Lower leg skin (tissue), 4 donors: Measurements from ENCODE around the gene TMSB15C. TPM values are rescaled to one million over a fixed set of nuclear protein-coding genes. Genes with fewer than 3 reads are reported as not detected.
"Not testable (repeated sequence)": the region's sequence is repeated elsewhere in the genome, so short reads cannot be mapped to it uniquely, and the experiment has no call there.

Experiments used
- DNase-seq, 2 donors: peaks; one replicate each; pipeline ENCODE4 v3.0.0-alpha.2; 2019; ENCODE audit warnings: low spot score in 2 of 2
- H3K4me3 ChIP-seq: fragments of 200-600 bp; sonication (generic); 2 replicates; pipeline ENCODE4 v1.5.1; 2017; ENCODE audit warnings: mild to moderate bottlenecking, low read depth; ENCODE audit not compliant: poor library complexity, severe bottlenecking
- CTCF ChIP-seq, 3 donors: fragments of 450-650 bp; IDR thresholded peaks; one replicate each; pipeline ENCODE4 v1.5.1; 2016; ENCODE audit warnings: antibody characterized with exemption in 3 of 3, mild to moderate bottlenecking in 3 of 3, moderate library complexity in 2 of 3
- POLR2A ChIP-seq, 2 donors: fragments of 450-650 bp; IDR thresholded peaks; one replicate each; pipeline ENCODE4 v1.6.1; 2016 to 2017; ENCODE audit warnings: antibody characterized with exemption in 2 of 2, mild to moderate bottlenecking in 1 of 2, moderate library complexity in 1 of 2
- WGBS, 2 donors: methylation state at CpG; one replicate each; pipeline ENCODE4 v1.1.5; 2018; 5-methylcytosine and 5-hydroxymethylcytosine counted together
- intact Hi-C: fragments of 100-400 bp; cut with DNase I; formaldehyde crosslinking; loops from one replicate; pipeline ENCODE4 v1.15.0; 2023; ENCODE audit warnings: low total_unique reads
- total RNA-seq, 4 donors: library from RNA; depleted of rRNA; stranded (reverse); fragments of >200 nt; gene quantifications; one replicate each; pipeline ENCODE4 v1.1.0, GENCODE V29; 2016

TMSB15C gene
- total RNA-seq, 4 donors from 2014 or later, result 0.08 to 1.0 (median 0.62) TPM

DNA sequence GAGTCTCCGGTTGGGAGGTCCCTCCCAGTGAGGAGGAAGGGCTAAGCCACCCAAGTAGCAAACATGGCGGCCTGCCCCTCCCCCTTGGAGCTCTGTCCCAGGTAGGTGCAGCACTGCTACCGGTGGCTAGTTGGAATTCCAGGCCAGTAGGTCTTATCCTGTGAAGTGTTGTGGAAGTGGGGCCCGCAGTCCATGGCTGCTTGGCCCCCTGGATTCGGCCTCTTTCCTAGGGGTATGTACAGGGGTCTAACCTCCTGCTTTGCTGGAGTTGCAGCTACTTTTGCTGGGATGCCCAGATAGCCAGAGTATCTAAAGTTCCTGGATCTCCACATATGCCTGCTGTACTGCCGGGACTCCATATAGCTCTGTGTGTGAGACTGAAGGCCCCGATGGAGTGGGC is 9.9 kb upstream of the TMSB15C start:
- intact Hi-C loops, result no loop called here
- no peak overlapping the region for H3K4me3 ChIP-seq
- TF ChIP-seq POLR2A (IDR thresholded peaks at IDR 0.05) (no peak), CTCF (IDR thresholded peaks at IDR 0.05) (no peak)
- 83 to 92% methylated on average over 2 to 7 of the region's 7 CpGs for WGBS, 2 donors
- DNase-seq, result no peak

DNA sequence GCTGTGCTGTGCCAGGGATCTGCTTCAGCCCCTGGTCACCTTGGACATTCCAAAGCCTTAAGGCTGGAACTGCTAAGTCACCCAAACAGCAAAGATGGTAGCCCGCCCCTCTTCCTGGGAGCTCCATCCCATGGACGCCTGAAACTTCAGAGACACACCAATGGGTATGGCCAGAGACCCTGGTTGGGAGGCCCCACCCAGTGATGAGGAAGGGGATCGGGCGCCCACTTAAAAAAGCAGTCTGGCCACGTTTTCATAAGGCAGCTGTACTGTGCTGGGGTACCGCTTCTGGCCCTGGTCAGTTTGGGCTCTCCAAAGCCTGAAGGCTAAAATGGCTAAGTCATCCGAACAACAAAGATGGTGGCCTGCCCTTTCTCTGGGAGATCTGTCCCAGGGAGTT is 9.4 kb upstream of the TMSB15C start:
- TF ChIP-seq CTCF (IDR thresholded peaks at IDR 0.05) (no peak), POLR2A (IDR thresholded peaks at IDR 0.05) (no peak)
- 85 to 88% methylated on average over 2 to 7 of the region's 7 CpGs for WGBS, 2 donors
- no peak for DNase-seq
- intact Hi-C loops, result no loop called here
- no peak overlapping the region for H3K4me3 ChIP-seq

DNA sequence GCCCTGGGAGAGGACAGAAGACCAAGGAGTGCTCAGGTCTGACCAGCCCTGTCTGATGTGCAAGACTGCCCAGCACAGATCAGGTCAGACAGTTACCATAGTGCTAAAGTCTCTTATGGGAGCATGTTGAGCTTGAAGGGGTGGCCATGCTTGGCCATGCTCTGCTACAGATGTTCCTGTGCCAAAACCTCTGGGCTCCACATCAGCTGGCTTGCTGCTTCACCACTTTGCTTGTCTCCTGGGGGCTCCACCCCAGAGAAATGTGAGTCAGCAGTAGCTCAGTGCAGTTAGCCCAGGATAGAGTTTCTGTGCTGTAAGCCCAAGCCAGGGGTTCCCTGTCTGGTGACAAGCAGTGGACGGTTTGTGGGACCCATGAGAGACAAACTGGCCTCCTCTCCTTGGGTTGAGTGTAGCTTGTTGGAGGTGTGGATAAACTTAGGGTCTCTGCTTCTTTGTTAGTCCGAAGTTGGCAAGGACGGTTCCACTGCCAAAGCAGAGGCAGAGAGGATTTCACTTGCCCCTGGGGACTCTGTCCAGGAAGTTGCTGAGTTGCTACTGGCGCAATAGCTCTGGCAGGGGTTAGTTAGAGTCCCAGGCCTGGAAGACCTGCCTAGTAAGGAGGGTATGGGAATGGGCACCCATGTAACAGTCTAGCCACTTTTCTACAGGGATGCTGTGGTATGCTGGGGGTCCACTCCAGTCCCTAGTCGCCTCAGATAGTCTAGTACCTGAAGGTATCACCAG is 8.7 kb upstream of the TMSB15C start:
- no peak for DNase-seq
- H3K4me3 ChIP-seq, result no peak overlapping the region
- intact Hi-C loops, result no loop called here
- whole genome bisulfite sequencing, 2 donors, result 47 to 63% methylated on average over 4 to 5 of the region's 5 CpGs
- TF ChIP-seq POLR2A (IDR thresholded peaks at IDR 0.05) (no peak), CTCF (IDR thresholded peaks at IDR 0.05) (no peak)

- intact Hi-C loops, result no loop called here
- no peak overlapping the region for H3K4me3 ChIP-seq
- DNase-seq, result no peak
- 60% methylated on average over 2 of the region's 4 CpGs; no CpG with 5 or more reads in 1 of the 2 donors for WGBS, 2 donors
- no peak for TF ChIP-seq POLR2A (IDR thresholded peaks at IDR 0.05)
- no peak for TF ChIP-seq CTCF (IDR thresholded peaks at IDR 0.05)
Measured at GRCh38 chrX:104084063-104084462, 8.0 kb upstream of the TMSB15C start.

GRCh38 chrX:104077854-104078253 is 1.8 kb upstream of the TMSB15C start:
- WGBS, 2 donors, result no CpG with 5 or more reads among the region's 6 CpGs
- DNase-seq, result not testable (repeated sequence)

DNA sequence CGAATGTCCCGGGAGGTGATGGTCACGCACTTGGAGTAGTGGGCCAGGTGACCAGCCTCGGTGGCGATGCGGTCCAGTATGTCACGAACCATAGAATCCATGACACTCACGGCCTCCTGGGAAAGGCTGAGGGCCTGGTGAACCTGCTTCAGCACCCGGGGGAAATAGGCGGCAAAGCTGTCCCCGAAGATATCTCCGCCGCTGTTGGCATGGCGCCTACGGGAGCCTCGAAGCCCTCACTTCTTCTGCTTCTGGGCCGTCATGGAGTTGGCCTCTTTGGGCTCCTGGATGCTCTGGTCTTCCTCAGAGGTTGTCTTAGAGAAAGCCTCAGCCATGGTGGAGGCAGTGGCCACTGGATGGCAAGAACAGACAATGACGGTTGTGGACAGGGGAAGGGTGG is 13.4 kb downstream of the TMSB15C start:
- WGBS, 2 donors, result no CpG with 5 or more reads among the region's 18 CpGs
- DNase-seq, result peak in 1 of 2 donors; percentile 76
- intact Hi-C loops, H3K4me3 ChIP-seq: not testable (repeated sequence)

More at GRCh38 chrX:104077854-104078253, 1.8 kb upstream of the TMSB15C start:
- H3K4me3 ChIP-seq, intact Hi-C loops: not testable (repeated sequence)

DNA sequence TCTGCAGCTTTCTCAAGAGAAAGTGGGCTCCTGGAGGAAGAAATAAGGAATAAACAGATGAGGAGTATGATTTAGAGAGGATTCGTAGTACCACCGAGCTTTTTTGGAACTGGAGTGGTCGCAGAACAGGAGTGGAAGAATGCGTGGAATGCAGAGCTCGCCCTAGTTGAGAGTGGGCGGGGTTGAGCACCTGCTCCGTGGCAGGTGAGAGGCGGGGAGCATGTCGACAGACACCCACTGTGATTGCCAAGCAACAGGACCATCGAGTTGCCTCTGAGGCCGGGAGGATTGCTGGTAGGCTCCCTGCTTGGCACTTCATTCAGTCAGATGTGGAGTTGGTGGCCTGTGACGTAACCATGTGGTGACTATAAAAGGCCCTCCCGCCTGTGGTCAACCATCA is 21.1 kb downstream of the TMSB15C start:
- intact Hi-C loops, H3K4me3 ChIP-seq, DNase-seq: not testable (repeated sequence)
- no CpG with 5 or more reads among the region's 13 CpGs for WGBS, 2 donors
